ENCODE data around the gene SPHKAP.
"Not testable (repeated sequence)": the region's sequence is repeated elsewhere in the genome, so short reads cannot be mapped to it uniquely, and the experiment has no call there.

The SPHKAP gene

DNA sequence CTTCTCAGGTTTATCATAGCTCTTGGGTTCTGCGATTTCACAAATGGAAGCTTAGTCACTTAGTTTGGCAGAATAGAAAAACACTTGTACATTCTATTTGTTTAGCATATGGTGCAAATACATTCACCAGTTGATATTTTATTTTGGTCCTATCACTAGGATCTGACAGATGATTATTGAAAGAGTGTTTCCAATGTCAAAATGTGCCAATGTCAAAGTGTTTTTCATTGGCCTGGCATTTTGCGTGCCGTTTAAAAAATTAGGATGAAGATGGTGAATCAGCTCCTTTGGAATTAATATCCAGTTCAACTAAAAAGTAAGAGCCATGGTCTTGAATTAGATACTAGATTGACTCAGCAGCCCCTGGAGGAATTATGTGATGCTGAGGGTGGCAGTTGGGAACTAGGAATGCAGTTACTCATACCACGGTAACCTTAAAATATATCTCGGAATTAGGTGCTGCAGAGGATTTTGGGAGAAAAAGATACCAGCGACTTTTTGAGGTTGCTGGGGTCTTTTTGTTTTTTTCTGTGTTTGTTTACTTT is 87.0 kb downstream of the SPHKAP start:
- DNase-seq (ENCODE audit: low read depth), result no peak

- no peak for DNase-seq (ENCODE audit: low read depth)
These were observed 89.4 kb downstream of the SPHKAP start for GRCh38 chr2:228092056-228092455.

- no peak for DNase-seq (ENCODE audit: low read depth)
These were observed 94.9 kb downstream of the SPHKAP start for GRCh38 chr2:228086561-228086960.

DNA sequence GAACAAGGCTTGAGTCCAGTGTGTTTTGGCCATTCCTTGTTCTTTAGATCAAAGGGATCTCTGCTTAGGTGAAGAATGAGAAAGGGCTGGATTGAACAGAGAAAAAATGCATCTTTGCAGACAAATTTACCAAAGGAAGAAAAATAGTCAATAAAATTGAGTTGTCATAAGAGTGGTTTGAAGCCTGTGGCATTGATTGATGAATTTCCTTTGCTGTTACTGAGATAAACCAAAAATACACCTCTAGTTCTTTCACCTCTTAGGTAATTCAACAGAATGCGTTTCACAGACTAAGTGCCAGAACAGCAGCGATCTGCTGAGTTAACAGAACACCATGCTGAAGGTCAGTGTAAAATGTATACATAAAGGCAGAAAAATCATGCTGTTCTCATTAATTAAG is 96.8 kb downstream of the SPHKAP start:
- no peak for DNase-seq (ENCODE audit: low read depth)

GRCh38 chr2:228083131-228083530 is 98.4 kb downstream of the SPHKAP start:
- no peak for DNase-seq (ENCODE audit: low read depth)

- DNase-seq (ENCODE audit: low read depth), result no peak
These were observed 98.9 kb downstream of the SPHKAP start for GRCh38 chr2:228082571-228082970.

GRCh38 chr2:228079194-228079593 is 102.3 kb downstream of the SPHKAP start:
- no peak for DNase-seq (ENCODE audit: low read depth)

GRCh38 chr2:228076695-228077094 is 104.8 kb downstream of the SPHKAP start:
- not testable (repeated sequence) for DNase-seq (ENCODE audit: low read depth)

DNA sequence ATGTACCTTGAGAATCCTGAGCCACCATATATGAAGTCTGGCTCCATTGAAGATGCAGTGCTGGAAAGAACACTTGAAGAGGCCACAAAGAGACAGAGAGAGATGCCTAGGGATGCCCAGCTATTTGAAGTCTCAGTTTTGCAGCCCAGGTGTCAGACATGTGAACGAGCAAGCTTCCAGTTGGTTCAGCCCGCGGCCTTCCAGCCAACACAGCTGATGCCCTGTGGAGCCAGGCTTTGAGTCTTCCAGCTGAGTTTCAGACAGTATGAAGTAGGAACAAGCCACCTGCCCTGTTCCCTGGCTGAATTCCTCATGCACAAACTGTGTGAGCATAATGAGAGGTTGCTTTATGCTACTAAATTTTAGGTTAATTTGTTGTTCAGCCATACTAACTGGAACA is 108.8 kb downstream of the SPHKAP start:
- DNase-seq (ENCODE audit: low read depth), result no peak

DNA sequence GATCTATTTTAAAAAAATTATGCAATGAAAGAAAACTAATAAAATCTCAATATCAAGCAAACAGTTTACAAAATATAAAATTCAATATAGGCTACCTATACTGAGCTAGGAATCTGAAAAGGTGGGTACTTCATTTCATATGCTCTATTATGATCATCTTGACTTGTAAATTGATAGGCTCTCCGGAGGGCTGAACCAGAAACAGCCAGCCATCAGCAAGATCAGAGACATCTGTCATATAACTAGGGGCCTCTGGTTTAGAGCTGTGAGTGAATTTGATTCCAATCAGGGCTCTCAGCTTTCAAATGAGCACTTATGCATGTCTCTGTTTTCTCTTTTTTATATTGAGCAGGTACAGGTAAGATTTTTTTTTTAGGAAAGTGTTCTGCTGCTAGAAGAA is 114.2 kb downstream of the SPHKAP start:
- no peak for DNase-seq (ENCODE audit: low read depth)

DNA sequence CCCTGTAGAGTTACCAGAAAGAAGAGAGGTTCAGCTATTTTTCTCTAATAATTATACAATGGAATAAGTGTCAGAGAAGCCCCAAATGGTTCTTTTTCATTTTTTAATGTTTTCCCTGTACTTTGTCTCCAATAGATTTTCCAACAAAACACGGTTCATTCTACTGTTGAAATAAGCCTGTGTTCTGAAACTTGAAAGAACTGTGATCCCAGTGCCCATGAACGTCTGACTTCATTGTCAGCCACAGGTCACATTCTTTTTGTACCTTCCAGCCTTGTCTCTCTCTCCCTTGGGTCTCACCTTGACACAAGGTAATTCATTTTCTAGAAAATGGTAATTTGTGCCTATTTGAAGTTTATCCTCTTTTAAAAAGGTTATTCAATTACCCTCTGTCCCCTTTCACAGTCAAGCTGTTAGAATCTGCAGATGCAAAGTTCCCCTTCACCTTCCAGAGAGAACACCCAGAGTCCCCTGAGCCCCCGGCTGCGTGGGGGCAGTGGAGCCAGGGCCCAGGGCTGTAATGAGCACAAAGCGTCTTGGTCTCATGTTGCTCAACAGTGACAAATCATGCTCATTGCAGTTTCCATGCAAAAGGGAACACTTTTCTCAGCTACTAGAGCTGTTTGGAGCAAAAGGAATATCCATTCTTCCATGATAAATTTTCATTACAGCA is 115.2 kb downstream of the SPHKAP start:
- no peak for DNase-seq (ENCODE audit: low read depth)

GRCh38 chr2:228065686-228066085 is 115.8 kb downstream of the SPHKAP start:
- DNase-seq (ENCODE audit: low read depth), result no peak

DNA sequence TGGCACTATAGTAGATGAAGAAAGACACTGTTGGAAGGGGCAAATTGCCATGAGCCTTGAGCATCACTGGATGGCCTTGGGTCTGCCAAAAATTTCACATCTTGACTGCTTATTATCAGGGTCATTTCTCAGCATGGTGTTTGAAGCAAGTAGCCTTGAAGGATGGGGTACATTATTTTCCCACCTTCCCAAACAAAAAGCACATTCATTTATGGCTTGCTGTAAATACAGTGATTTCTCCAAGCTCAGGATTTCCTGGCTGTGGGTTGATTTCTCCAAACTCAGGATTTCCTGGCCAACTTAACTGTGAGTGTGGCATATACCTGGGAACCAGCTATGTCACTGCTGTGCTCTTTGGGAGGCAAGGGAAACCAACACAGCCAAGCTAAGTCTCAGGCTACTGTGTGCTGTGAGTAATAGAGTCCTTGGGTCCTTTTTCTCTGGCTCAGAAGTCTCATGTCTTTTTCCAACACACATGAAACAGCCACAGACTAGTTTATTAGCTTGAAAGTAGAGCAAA is 116.6 kb downstream of the SPHKAP start:
- no peak for DNase-seq (ENCODE audit: low read depth)

DNA sequence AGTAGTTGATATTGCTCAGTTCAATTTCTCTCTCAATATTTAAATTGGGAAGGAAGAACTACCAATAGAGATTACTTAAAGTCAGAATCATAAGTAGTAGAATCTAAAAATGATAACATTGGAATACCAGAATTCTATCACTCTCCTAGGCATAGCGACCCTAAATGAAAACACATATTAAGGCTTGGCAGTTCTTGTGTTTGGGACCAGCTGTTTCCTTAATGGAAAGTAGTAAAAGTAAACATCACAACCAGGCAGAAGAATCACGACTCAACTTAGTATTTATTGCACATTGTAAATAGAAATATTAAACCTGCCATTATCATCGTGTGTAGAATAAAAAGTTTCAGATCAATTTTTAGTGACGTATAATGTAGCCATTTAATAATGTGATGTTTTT is 117.5 kb downstream of the SPHKAP start:
- DNase-seq (ENCODE audit: low read depth), result no peak

- no peak for DNase-seq (ENCODE audit: low read depth)
These were observed 117.9 kb downstream of the SPHKAP start for GRCh38 chr2:228063558-228063957.

GRCh38 chr2:228059735-228060134 is 121.8 kb downstream of the SPHKAP start:
- no peak for DNase-seq (ENCODE audit: low read depth)

DNA sequence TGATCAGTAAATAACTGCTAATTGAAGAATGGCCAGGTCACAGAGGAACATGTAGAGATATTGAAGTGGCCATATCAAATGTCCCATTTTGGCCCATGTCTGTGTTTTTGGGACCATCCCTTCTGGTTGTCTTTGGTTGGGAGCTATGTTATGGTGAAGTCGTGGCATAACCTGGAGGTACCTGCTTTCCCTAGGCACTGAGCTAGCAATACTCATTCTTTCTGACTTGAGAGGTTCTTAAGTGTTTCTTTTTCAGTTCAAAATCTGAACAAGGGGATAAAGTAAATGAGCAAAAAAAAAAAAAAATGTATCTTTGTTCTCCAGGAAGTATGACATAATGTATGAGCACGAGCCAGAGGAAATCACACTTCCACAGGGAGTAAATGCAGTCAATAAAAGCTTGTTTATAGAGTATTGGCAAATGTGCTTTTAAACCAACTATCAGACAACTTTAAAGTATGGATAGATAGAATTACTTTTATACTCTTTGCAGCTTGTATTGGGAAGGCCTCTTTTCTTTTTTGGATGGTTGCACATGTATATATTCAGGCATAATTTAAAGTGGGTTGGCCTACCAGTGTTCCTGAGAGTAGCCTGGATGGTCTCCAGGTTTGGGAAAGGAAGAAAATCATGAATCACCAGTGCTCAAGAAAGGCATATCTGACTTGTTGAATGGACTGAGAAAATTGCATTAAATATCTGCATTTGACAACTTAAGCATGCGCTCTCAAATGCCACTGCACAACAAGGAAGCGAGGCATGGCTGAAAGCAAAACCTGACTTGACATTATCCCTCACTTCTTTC is 125.0 kb downstream of the SPHKAP start:
- no peak for DNase-seq (ENCODE audit: low read depth)

GRCh38 chr2:228048838-228049490 is 132.5 kb downstream of the SPHKAP start:
- no peak for DNase-seq (ENCODE audit: low read depth)

- DNase-seq (ENCODE audit: low read depth), result no peak
These were observed 140.5 kb downstream of the SPHKAP start for GRCh38 chr2:228040995-228041394.

DNA sequence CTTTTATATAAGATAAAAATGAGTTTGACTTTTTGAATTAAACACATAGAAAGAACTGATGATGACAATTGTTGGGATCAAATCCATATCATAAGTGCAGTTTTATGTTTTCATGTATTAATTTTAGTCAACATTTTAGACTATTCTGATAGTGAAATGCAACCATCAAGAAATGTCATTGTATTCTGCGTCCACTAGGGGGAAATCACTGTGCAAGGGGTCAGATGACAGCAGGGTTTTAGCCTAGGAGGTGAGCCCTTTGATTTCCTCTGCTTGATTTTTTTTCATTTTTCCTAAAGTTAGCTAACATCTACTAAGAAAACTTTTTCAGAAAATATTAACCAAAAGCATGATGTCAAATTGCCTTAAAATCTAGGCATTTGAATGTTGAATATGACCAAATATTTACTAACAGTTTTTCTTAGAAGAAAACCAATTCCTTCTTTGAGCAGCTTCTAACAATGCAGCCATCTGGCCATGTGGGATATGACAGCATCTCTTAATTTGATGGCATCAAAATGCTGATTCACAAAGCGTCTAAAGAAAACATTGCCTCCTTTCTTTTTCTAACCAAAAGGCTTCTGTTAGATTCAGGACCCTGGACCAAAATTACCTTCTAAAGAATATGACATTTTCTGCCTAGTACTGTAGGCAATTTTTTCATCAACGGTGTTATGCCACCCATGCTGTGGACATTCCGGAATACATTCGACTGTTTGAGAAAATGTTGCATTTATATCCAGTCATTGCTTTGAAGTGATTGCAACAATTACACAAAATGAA is 141.5 kb downstream of the SPHKAP start:
- DNase-seq (ENCODE audit: low read depth), result no peak

DNA sequence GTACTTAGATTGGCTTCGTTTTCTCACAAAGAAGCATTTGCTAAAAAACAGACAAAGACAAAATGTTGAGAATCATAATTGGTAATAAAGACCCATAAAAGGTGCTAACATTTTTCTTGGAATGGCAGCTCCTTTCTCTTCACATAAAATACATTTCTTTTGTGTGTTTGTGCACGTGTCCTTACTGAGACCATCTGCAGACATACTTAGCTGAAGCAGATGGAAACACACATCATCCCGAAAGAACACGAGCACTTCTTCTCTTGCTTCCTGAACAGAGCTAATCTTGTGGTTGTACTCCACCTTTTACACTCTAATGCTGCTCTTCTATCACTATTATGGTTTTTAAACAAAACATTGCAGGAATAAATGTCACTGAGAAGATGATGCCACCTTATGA is 142.5 kb downstream of the SPHKAP start:
- no peak for DNase-seq (ENCODE audit: low read depth)

DNA sequence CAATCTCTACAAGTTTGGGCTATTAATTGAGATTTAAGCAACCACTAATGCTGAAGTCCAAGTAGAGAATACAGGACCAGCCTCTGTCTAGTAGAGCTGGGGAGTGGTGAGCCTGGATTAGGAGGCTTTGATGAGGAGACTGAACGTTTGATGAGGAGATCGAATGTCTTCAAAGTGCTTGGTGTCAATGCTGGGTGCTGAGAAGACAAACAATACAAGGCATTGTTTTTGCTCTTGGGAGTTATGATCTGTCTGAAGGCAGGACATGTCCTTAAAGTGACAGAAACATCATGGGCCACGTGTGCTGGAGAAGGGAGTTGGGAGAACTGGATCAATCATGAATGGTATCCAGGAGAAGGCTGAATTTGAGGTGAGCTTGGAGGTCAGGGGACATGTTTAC is 143.6 kb downstream of the SPHKAP start:
- no peak for DNase-seq (ENCODE audit: low read depth)
